ENCODE data around the gene PCNP. TPM values are rescaled to one million over a fixed set of nuclear protein-coding genes. Genes with fewer than 3 reads are reported as not detected.
A peak's percentile ranks its signal among the peaks of the same experiment; 100 is the strongest.

PCNP gene
- total RNA-seq (100 to 1,000 TPM in 2 of 4 donors, 10 to 100 TPM in 2; 80.6 to 133 (median 112) TPM), polyA plus RNA-seq (100 to 1,000 TPM in 2 of 3 donors, 10 to 100 TPM in 1; 77.8 to 128 (median 105) TPM)
- long read RNA-seq, donor 1, transcript PCNP-204 (4 exons, 2,028 nt), result minor isoform, 5 of 69 reads
- long read RNA-seq, donor 1, transcript PCNP-201 (5 exons, 2,342 nt), result major isoform, 49 of 69 reads
- long read RNA-seq, donor 1, transcript PCNP-202 (5 exons, 2,165 nt), result minor isoform, 5 of 69 reads
- long read RNA-seq, donor 1, partial matches to known transcripts, result 1 of 69 reads
- long read RNA-seq, donor 1, other reads (novel, unspliced or antisense), result 9 of 69 reads
- long read RNA-seq, donor 2, transcript PCNP-201 (5 exons, 2,342 nt), result major isoform, 141 of 281 reads
- long read RNA-seq, donor 2, transcript PCNP-202 (5 exons, 2,165 nt), result minor isoform, 96 of 281 reads
- long read RNA-seq, donor 2, transcript PCNP-204 (4 exons, 2,028 nt), result minor isoform, 11 of 281 reads
- long read RNA-seq, donor 2, transcript PCNP-207 (5 exons, 786 nt), result minor isoform, 9 of 281 reads
- long read RNA-seq, donor 2, partial matches to known transcripts, result 2 of 281 reads
- long read RNA-seq, donor 2, other reads (novel, unspliced or antisense), result 22 of 281 reads

GRCh38 chr3:101573449-101574387, at the start of gene PCNP:
PCNP (plus strand) TSS chr3:101574180; CDS start chr3:101574216, 36 bp downstream.
- peak; percentile 89 for TF ChIP-seq CTCF (IDR thresholded peaks at IDR 0.05)
- H3K27ac ChIP-seq, result peak within 1 kb of the TSS; percentile 100
- H3K4me1 ChIP-seq, result peaks cover 26% of the 10 kb centered on the region
- WGBS, 3 donors, result 1% methylated on average over 46 to 47 of the region's 47 CpGs
- H3K9me3 ChIP-seq, result no peaks in the 10 kb centered on the region
- DNase-seq (peak; percentile 98 to 99), ATAC-seq (peak; percentile 91 to 97 (median 94))
- intact Hi-C loops (cut with DNase I), result loop anchor here in 1 of 2 donors (2.0 to 5.0 kb wide), 2 partner anchors 61 to 104 kb away; partner anchors contain the start of genes SENP7 and ZBTB11
- peaks cover 0 to 16% of the 10 kb centered on the region in 2 donors for H3K36me3 ChIP-seq (ENCODE audit: insufficient read depth in 1 of 2, low read depth in 1 of 2)
- peak within 1 kb of the TSS; percentile 78 for H3K4me3 ChIP-seq
- no peaks in the 10 kb centered on the region for H3K27me3 ChIP-seq (ENCODE audit: insufficient read depth in 3 of 3, low read length in 2 of 3)

- Histone ChIP-seq H3K36me3 (ENCODE audit: insufficient read depth in 1 of 2, low read depth in 1 of 2) (no peaks in the 10 kb centered on the region), H3K4me3 (no peak overlapping the region), H3K9me3 (no peaks in the 10 kb centered on the region), H3K27me3 (ENCODE audit: insufficient read depth in 3 of 3, low read length in 2 of 3) (no peaks in the 10 kb centered on the region), H3K4me1 (no peaks in the 10 kb centered on the region), H3K27ac (no peak overlapping the region)
- ATAC-seq, result no peak
- 73 to 81% (median 77%) methylated on average over 4 of the region's 4 CpGs for WGBS, 3 donors
- no peak for DNase-seq
- intact Hi-C loops (cut with DNase I), result no loop called here
- TF ChIP-seq CTCF (IDR thresholded peaks at IDR 0.05), result no peak
Measured at GRCh38 chr3:101527441-101527840, 46.5 kb upstream of the PCNP start.

GRCh38 chr3:101527906-101528305, 46.1 kb upstream of the PCNP start:
- no peak for DNase-seq
- Histone ChIP-seq H3K36me3 (ENCODE audit: insufficient read depth in 1 of 2, low read depth in 1 of 2) (no peaks in the 10 kb centered on the region), H3K4me1 (no peaks in the 10 kb centered on the region), H3K27me3 (ENCODE audit: insufficient read depth in 3 of 3, low read length in 2 of 3) (no peaks in the 10 kb centered on the region), H3K27ac (no peak overlapping the region), H3K9me3 (no peaks in the 10 kb centered on the region), H3K4me3 (no peak overlapping the region)
- TF ChIP-seq CTCF (IDR thresholded peaks at IDR 0.05), result no peak
- no peak for ATAC-seq
- WGBS, 3 donors, result 17 to 40% (median 23%) methylated on average over 1 of the region's 1 CpG
- intact Hi-C loops (cut with DNase I), result no loop called here

GRCh38 chr3:101529816-101530685, 43.9 kb upstream of the PCNP start:
- 80 to 86% (median 83%) methylated on average over 4 of the region's 4 CpGs for WGBS, 3 donors
- Histone ChIP-seq H3K9me3 (no peaks in the 10 kb centered on the region), H3K27ac (no peak overlapping the region), H3K36me3 (ENCODE audit: insufficient read depth in 1 of 2, low read depth in 1 of 2) (no peaks in the 10 kb centered on the region), H3K4me1 (peaks cover 2% of the 10 kb centered on the region), H3K4me3 (no peak overlapping the region), H3K27me3 (ENCODE audit: insufficient read depth in 3 of 3, low read length in 2 of 3) (no peaks in the 10 kb centered on the region)
- ATAC-seq (no peak), DNase-seq (no peak)
- intact Hi-C loops (cut with DNase I), result no loop called here
- TF ChIP-seq CTCF (IDR thresholded peaks at IDR 0.05), result no peak

All from psoas muscle (tissue), 8 donors.